A673 (cell line): ENCODE data around the gene PRR23E. TPM values are rescaled to one million over a fixed set of nuclear protein-coding genes. Genes with fewer than 3 reads are reported as not detected.

Experiments
- BruUV-seq: library from RNA; stranded (reverse); fragments of 400-500 nt; replicated peaks from 2 replicates; lab custom pipeline; 2021; lab: Mats Ljungman, UMichigan
- CTCF ChIA-PET: fragments of 300-600 bp; sonication (Branson Sonifier 250); formaldehyde crosslinking; loops from one replicate; lab custom pipeline; 2022; ENCODE audit warnings: antibody characterized with exemption; lab: Charles Lee
- POLR2A ChIA-PET: fragments of 300-600 bp; sonication (Branson Sonifier 250); formaldehyde crosslinking; loops from one replicate; lab custom pipeline; 2022; ENCODE audit warnings: antibody characterized with exemption; ENCODE audit not compliant: low non-redundant PET; lab: Charles Lee
- DNase-seq: peaks from one replicate; pipeline ENCODE4 v3.0.0-alpha.2; 2015; ENCODE audit warnings: low spot score
- H3K27ac ChIP-seq: fragments of 200-600 bp; sonication (generic); 2 replicates; pipeline ENCODE4 v1.5.1; 2016; ENCODE audit warnings: mixed run types, low read depth, mild to moderate bottlenecking, mixed read lengths, antibody characterized with exemption, low read length; ENCODE audit not compliant: poor library complexity, severe bottlenecking
- H3K27me3 ChIP-seq: fragments of 200-600 bp; sonication (generic); replicated peaks from 2 replicates; pipeline ENCODE4 v1.6.1; 2017; ENCODE audit warnings: mixed run types, low read depth, mild to moderate bottlenecking, mixed read lengths, antibody characterized with exemption, low read length; ENCODE audit not compliant: insufficient read depth, poor library complexity
- H3K36me3 ChIP-seq: fragments of 200-600 bp; sonication (generic); 2 replicates; pipeline ENCODE4 v1.6.1; 2016; ENCODE audit warnings: mixed run types, mild to moderate bottlenecking, mixed read lengths, antibody characterized with exemption, low read length; ENCODE audit not compliant: insufficient read depth, poor library complexity, severe bottlenecking
- H3K4me1 ChIP-seq: fragments of 200-600 bp; sonication (generic); 2 replicates; pipeline ENCODE4 v1.6.1; 2017; ENCODE audit warnings: mixed run types, mild to moderate bottlenecking, mixed read lengths, antibody characterized with exemption, low read length; ENCODE audit not compliant: insufficient read depth, poor library complexity, severe bottlenecking
- H3K4me3 ChIP-seq: fragments of 200-600 bp; sonication (generic); 2 replicates; pipeline ENCODE4 v1.5.1; 2016; ENCODE audit warnings: low read depth, mixed run types, mild to moderate bottlenecking, mixed read lengths, low read length; ENCODE audit not compliant: poor library complexity, severe bottlenecking
- H3K9me3 ChIP-seq: fragments of 200-600 bp; sonication (generic); 2 replicates; pipeline ENCODE4 v1.6.1; 2016; ENCODE audit warnings: mixed run types, low read depth, mild to moderate bottlenecking, mixed read lengths, antibody characterized with exemption, low read length; ENCODE audit not compliant: poor library complexity, severe bottlenecking
- EZH2 ChIP-seq: fragments of 200-600 bp; sonication (generic); IDR thresholded peaks from 2 replicates; pipeline ENCODE4 v1.6.1; 2017; ENCODE audit warnings: borderline replicate concordance, low read depth, mild to moderate bottlenecking, mixed read lengths, antibody characterized with exemption, low read length; ENCODE audit not compliant: poor library complexity, severe bottlenecking
- intact Hi-C: fragments of 100-400 bp; cut with micrococcal nuclease; formaldehyde crosslinking; loops from one replicate; pipeline ENCODE4 v1.10.0; 2022; ENCODE audit not compliant: unreplicated experiment
- total RNA-seq: library from RNA; stranded (reverse); gene quantifications from 2 replicates; pipeline ENCODE4 v1.2.3, GENCODE V29; 2021
- TF ChIP-seq, protein P1 (sequence below): fragments of 300-800, 200-600 bp; sonication (generic); conservative IDR thresholded peaks from 2 replicates; pipeline ENCODE4 v1.5.1; 2017; ENCODE audit warnings: low read depth, mild to moderate bottlenecking, antibody characterized with exemption, low read length, moderate library complexity, mixed read lengths

PRR23E gene
- total RNA-seq, 1 experiment from 2014 or later: not detected

DNA sequence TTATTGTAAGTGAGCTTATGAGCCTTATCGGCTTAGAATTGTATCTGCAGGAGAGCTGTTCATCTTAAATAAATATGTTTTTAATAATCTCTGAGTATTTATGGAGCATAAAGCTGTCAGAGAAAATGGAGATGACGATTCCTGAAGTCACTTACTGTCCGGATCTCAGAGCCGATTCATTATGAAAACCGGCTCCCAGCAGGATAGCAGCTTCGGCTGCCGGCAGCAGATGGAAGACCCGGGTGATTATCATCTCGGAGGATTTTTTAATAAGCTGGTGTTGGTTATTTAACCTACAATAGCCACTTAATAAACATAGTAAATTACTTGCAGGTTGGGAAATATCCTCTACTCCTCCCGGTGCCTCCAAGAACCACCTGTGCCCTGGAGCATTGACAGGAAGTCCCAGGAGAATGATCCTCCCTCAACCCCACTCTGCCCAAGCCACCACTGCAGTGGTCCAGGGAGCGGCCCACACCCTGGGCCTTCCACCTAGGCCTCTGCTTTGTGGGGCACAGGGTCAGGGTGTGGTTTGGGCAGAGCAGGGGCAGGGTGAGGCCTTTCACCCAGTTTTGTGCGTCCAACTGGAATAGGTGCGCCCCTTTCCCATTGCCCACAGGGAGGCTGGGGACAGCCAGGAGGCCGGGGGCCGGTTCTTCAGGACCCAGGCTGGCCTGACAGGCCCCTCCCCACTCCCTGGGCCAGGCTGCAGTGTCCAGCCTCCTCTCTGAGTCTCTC lies 42.2 kb upstream of the PRR23E start:
- no TSS peak for BruUV-seq
- H3K27me3 ChIP-seq: no peaks in the 10 kb centered on the region
- POLR2A ChIA-PET: no interaction called here
- CTCF ChIA-PET: no interaction called here
- DNase-seq: no peak
- TF ChIP-seq, protein P1, sequence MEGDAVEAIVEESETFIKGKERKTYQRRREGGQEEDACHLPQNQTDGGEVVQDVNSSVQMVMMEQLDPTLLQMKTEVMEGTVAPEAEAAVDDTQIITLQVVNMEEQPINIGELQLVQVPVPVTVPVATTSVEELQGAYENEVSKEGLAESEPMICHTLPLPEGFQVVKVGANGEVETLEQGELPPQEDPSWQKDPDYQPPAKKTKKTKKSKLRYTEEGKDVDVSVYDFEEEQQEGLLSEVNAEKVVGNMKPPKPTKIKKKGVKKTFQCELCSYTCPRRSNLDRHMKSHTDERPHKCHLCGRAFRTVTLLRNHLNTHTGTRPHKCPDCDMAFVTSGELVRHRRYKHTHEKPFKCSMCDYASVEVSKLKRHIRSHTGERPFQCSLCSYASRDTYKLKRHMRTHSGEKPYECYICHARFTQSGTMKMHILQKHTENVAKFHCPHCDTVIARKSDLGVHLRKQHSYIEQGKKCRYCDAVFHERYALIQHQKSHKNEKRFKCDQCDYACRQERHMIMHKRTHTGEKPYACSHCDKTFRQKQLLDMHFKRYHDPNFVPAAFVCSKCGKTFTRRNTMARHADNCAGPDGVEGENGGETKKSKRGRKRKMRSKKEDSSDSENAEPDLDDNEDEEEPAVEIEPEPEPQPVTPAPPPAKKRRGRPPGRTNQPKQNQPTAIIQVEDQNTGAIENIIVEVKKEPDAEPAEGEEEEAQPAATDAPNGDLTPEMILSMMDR: no peak
- no peak for TF ChIP-seq EZH2
- H3K36me3 ChIP-seq: no peaks in the 10 kb centered on the region
- no peak overlapping the region for H3K27ac ChIP-seq
- no peaks in the 10 kb centered on the region for H3K9me3 ChIP-seq
- intact Hi-C loops: no loop called here
- H3K4me3 ChIP-seq: no peak overlapping the region
- no peaks in the 10 kb centered on the region for H3K4me1 ChIP-seq

DNA sequence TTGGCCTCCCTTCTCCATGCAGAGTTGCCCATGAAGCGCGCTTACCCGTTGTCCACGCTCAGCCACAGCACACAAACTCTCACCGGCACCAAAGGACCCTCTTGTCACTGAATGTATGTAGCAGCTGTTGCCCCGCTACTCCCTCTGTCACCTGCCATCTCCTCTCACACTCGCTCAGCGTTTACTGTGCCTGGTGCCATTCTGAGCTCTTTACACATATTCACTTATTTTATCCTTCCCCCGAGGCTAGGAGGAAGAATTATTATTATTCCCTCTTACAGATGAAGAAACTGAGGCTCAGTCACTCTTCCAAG lies 41.7 kb upstream of the PRR23E start:
- TF ChIP-seq, protein P1: no peak
- no peak for TF ChIP-seq EZH2
- H3K9me3 ChIP-seq: no peaks in the 10 kb centered on the region
- no peaks in the 10 kb centered on the region for H3K36me3 ChIP-seq
- H3K4me3 ChIP-seq: no peak overlapping the region
- intact Hi-C loops: no loop called here
- no peak for DNase-seq
- H3K27ac ChIP-seq: no peak overlapping the region
- no TSS peak for BruUV-seq
- H3K27me3 ChIP-seq: no peaks in the 10 kb centered on the region
- POLR2A ChIA-PET: no interaction called here
- CTCF ChIA-PET: no interaction called here
- no peaks in the 10 kb centered on the region for H3K4me1 ChIP-seq

DNA sequence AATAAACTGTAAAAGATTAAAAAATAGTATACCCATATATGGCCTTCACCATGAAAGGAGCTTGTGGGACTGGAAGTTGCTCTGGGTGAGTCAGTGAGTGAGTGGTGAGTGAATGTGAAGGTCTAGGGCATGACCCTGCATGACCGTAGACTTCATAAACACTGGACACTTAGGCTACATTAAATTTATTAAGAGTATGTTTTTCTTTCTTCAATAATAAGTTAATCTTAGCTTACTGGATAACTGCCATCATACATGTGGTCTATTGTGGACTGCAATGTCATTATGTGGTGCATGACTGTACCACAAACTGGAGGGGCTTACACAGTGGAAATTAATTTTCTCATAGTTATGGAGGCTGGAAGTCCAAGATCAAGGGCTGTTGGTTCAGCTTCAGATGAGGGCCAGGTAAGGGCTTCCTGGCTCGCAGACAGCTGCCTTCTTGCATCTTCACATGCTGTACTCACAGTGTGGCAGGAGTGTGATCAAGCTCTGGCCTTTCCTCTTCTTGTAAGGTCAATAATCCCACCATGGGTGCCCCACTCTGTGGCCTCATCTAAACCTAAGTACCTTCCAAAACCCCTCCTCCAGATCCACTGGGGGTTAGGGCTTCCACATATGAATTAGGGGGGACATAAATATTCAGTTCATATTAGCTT lies 40.8 kb upstream of the PRR23E start:
- no peak overlapping the region for H3K27ac ChIP-seq
- POLR2A ChIA-PET: no interaction called here
- DNase-seq: no peak
- BruUV-seq: no TSS peak
- H3K9me3 ChIP-seq: no peaks in the 10 kb centered on the region
- no peaks in the 10 kb centered on the region for H3K4me1 ChIP-seq
- CTCF ChIA-PET: no interaction called here
- no peaks in the 10 kb centered on the region for H3K36me3 ChIP-seq
- TF ChIP-seq, protein P1: no peak
- TF ChIP-seq EZH2: no peak
- H3K4me3 ChIP-seq: no peak overlapping the region
- intact Hi-C loops: no loop called here
- H3K27me3 ChIP-seq: no peaks in the 10 kb centered on the region
